ENCODE data around the gene LSG1.

DNA sequence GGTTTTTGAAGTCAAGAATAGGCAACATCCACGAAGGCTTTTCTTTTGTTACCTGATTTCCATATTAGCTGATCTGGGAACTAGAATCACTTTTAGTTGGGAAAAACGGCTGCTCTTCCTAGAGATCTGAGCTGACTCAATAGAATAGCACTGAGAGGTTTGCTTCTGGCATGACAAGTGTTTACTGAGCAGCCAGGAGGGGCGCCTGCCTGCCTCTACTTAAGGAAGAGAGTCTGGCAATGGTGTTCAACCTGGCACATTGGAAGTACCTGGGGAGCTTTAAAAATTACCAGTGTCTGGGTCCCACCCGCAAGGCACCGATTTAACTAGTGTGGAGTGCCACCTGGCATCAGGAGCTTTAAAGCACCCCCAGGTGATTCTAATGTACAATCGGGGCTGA, 48.1 kb upstream of the LSG1 start:
- TF ChIP-seq EZH2 (IDR thresholded peaks at IDR 0.05) (no peak), POLR2AphosphoS5 (IDR thresholded peaks at IDR 0.05; ENCODE audit: borderline replicate concordance, low read depth, low read length) (no peak)
